Measurements from ENCODE around the gene PRRX2. TPM values are rescaled to one million over a fixed set of nuclear protein-coding genes. Genes with fewer than 3 reads are reported as not detected.
A peak's percentile ranks its signal among the peaks of the same experiment; 100 is the strongest.

Gene PRRX2
- total RNA-seq, 1 donor from 2014 or later = 112 TPM

DNA sequence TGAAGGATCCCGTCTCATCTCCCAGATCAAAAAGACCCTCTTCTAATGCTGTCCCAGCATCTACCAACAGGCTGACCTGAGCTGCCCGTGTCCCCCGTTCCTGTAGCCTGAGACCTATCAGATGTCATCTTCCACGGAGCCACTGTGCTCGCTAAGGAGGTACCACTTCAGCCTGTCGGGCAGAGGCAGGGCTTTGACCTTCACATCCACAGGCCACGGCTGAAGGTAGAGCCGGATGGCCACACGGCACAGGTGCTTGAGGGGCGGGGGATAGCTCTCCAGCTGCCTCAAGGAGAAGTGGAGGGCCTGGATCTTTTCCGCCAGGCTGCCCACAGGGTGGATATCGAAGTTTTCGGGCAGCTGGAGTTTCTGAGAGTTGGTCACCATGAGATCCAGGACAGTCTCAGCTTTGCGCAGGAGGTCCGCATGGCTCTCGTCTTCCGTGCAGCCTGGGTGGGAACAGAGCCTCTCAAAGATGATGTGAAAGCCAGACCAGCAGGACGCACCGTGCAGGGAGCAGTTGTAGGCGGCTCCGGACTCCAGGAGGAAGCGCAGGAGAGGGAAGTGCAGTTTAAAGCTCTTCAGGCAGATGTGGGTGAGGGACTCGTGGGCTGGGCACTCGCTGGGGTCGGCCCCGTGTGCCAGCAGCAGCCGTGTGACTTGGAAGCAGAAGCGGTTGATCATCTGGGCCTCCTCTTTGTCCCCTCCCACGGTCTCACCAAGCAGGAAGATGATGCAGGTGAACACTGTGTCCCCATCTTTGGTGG, 27.6 kb upstream of the PRRX2 start:
- no peak overlapping the region for H3K4me3 ChIP-seq
- H3K9me3 ChIP-seq = no peaks in the 10 kb centered on the region
- peaks cover 13 to 23% of the 10 kb centered on the region in 2 donors for H3K4me1 ChIP-seq
- H3K27ac ChIP-seq = no peak overlapping the region
- H3K36me3 ChIP-seq = peaks cover 59 to 63% of the 10 kb centered on the region in 2 donors
- peak in 1 of 2 donors; percentile 61 for DNase-seq (ENCODE audit: low spot score in 2 of 2)
- H3K27me3 ChIP-seq = no peaks in the 10 kb centered on the region
- intact Hi-C loops (cut with DNase I) = no loop called here
- TF ChIP-seq, protein P1, sequence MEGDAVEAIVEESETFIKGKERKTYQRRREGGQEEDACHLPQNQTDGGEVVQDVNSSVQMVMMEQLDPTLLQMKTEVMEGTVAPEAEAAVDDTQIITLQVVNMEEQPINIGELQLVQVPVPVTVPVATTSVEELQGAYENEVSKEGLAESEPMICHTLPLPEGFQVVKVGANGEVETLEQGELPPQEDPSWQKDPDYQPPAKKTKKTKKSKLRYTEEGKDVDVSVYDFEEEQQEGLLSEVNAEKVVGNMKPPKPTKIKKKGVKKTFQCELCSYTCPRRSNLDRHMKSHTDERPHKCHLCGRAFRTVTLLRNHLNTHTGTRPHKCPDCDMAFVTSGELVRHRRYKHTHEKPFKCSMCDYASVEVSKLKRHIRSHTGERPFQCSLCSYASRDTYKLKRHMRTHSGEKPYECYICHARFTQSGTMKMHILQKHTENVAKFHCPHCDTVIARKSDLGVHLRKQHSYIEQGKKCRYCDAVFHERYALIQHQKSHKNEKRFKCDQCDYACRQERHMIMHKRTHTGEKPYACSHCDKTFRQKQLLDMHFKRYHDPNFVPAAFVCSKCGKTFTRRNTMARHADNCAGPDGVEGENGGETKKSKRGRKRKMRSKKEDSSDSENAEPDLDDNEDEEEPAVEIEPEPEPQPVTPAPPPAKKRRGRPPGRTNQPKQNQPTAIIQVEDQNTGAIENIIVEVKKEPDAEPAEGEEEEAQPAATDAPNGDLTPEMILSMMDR (IDR thresholded peaks at IDR 0.05) = no peak

DNA sequence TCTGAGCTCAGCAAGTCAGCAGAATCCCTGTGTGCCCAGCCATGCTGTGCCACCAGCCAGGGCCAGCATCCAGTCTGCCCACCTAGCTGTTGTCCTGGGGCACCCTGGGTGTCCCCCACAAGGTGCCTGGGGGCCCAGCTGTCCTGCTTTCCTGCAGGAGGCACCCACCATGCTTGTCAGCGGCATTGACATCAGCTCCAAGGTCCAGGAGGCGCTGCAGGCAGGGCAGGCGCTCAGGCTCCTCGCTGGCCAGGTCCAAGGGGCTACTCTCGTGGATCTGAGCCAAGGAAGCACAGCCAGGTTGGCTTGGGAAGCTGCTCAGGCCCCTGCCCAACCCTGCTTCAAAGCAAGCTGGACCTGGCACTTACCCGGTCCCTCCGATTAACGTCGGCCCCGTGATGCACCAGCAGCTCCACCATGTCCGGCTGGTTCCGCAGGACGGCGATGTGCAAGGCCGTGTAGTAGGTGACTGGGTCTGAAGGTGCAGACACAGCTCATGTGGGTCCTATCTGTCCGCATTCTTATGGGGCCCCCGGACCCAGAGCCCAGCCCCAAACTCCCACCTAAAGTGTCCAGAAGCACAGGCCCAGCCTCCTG, 26.3 kb upstream of the PRRX2 start:
- Histone ChIP-seq H3K4me3 (no peak overlapping the region), H3K27me3 (no peaks in the 10 kb centered on the region), H3K36me3 (peaks cover 50% of the 10 kb centered on the region in 2 donors), H3K4me1 (peaks cover 13 to 23% of the 10 kb centered on the region in 2 donors), H3K27ac (no peak overlapping the region), H3K9me3 (no peaks in the 10 kb centered on the region)
- intact Hi-C loops (cut with DNase I) = no loop called here
- TF ChIP-seq, protein P1 (IDR thresholded peaks at IDR 0.05) = no peak
- DNase-seq (ENCODE audit: low spot score in 2 of 2) = peak in 1 of 2 donors; percentile 60

- Histone ChIP-seq H3K4me1 (peaks cover 13 to 23% of the 10 kb centered on the region in 2 donors), H3K4me3 (no peak overlapping the region), H3K9me3 (no peaks in the 10 kb centered on the region), H3K27me3 (no peaks in the 10 kb centered on the region), H3K27ac (no peak overlapping the region), H3K36me3 (peaks cover 44% of the 10 kb centered on the region in 2 donors)
- intact Hi-C loops (cut with DNase I) = no loop called here
- TF ChIP-seq, protein P1 (IDR thresholded peaks at IDR 0.05) = no peak
- DNase-seq (ENCODE audit: low spot score in 2 of 2) = peak in 1 of 2 donors; percentile 56
These were observed 25.7 kb upstream of the PRRX2 start for GRCh38 chr9:129639756-129640085.

- H3K36me3 ChIP-seq = peaks cover 39% of the 10 kb centered on the region in 2 donors
- peak overlapping the region; percentile 52 to 85 for H3K4me3 ChIP-seq
- TF ChIP-seq, protein P1 (IDR thresholded peaks at IDR 0.05) = no peak
- H3K4me1 ChIP-seq = peaks cover 13 to 23% of the 10 kb centered on the region in 2 donors
- intact Hi-C loops (cut with DNase I) = no loop called here
- no peaks in the 10 kb centered on the region for H3K9me3 ChIP-seq
- no peak overlapping the region for H3K27ac ChIP-seq
- DNase-seq (ENCODE audit: low spot score in 2 of 2) = peak in 1 of 2 donors; percentile 63
- no peaks in the 10 kb centered on the region for H3K27me3 ChIP-seq
These were observed 25.2 kb upstream of the PRRX2 start for GRCh38 chr9:129640086-129640870.

GRCh38 chr9:129640871-129641749, 24.3 kb upstream of the PRRX2 start:
- TF ChIP-seq, protein P1 (IDR thresholded peaks at IDR 0.05) = no peak
- peak overlapping the region; percentile 52 to 85 for H3K4me3 ChIP-seq
- H3K36me3 ChIP-seq = peaks cover 32% of the 10 kb centered on the region in 2 donors
- no peaks in the 10 kb centered on the region for H3K9me3 ChIP-seq
- H3K27ac ChIP-seq = peak overlapping the region; percentile 84 to 89
- peaks cover 13 to 23% of the 10 kb centered on the region in 2 donors for H3K4me1 ChIP-seq
- H3K27me3 ChIP-seq = no peaks in the 10 kb centered on the region
- DNase-seq (ENCODE audit: low spot score in 2 of 2) = peak in 1 of 2 donors; percentile 63
- intact Hi-C loops (cut with DNase I) = no loop called here
